Measurements from ENCODE around the gene ABCG1. TPM values are rescaled to one million over a fixed set of nuclear protein-coding genes. Genes with fewer than 3 reads are reported as not detected.

Gene ABCG1
- total and polyA plus RNA-seq, 2 donors (not counting 1 experiment from before 2014, with no cell fraction given) = under 0.01 to 0.12 TPM

GRCh38 chr21:42226626-42227025, 7.7 kb downstream of the ABCG1 start:
- Histone ChIP-seq H3K4me2 (ENCODE audit: extremely low read depth, insufficient read depth, low read length) (no peak overlapping the region), H3K4me1 (ENCODE audit: control insufficient read depth, extremely low read depth, insufficient read depth, low read length) (peaks cover 5% of the 10 kb centered on the region), H3K79me2 (ENCODE audit: control insufficient read depth, insufficient read depth, low read length) (no peaks in the 10 kb centered on the region), H4K20me1 (ENCODE audit: control insufficient read depth, extremely low read depth, insufficient read depth, low read length) (no peaks in the 10 kb centered on the region), H3K36me3 (ENCODE audit: control insufficient read depth, insufficient read depth, low read length) (no peaks in the 10 kb centered on the region), H3K27ac (ENCODE audit: insufficient read depth, low read length) (no peak overlapping the region), H2AFZ (ENCODE audit: low read length) (no peak overlapping the region), H3K9me3 (ENCODE audit: control insufficient read depth, insufficient read depth, low read depth, low read length) (no peaks in the 10 kb centered on the region), H3K9ac (ENCODE audit: insufficient read depth, low read length) (no peak overlapping the region), H3K4me3 (replicated peaks in 1 of 4; ENCODE audit: control extremely low read depth in 1 of 4, insufficient read depth in 1 of 4, low read depth in 3 of 4, low read length in 4 of 4) (no peak overlapping the region), H3K27me3 (ENCODE audit: control insufficient read depth, insufficient read depth, low read length) (peaks cover 2% of the 10 kb centered on the region)
- no peak for DNase-seq (ENCODE audit: low read depth in 2 of 2)
- TF ChIP-seq EZH2 (IDR thresholded peaks at IDR 0.05; ENCODE audit: low read length, missing control alignments) (no peak), CTCF (conservative IDR thresholded peaks at IDR 0.05 in 1 of 2, IDR thresholded peaks at IDR 0.05 in 1 of 2; ENCODE audit: low read depth in 1 of 2, low read length in 2 of 2) (no peak)

- Histone ChIP-seq H3K9me3 (ENCODE audit: control insufficient read depth, insufficient read depth, low read depth, low read length) (no peaks in the 10 kb centered on the region), H3K27me3 (ENCODE audit: control insufficient read depth, insufficient read depth, low read length) (peaks cover 2% of the 10 kb centered on the region), H3K4me2 (ENCODE audit: extremely low read depth, insufficient read depth, low read length) (no peak overlapping the region), H3K9ac (ENCODE audit: insufficient read depth, low read length) (no peak overlapping the region), H4K20me1 (ENCODE audit: control insufficient read depth, extremely low read depth, insufficient read depth, low read length) (no peaks in the 10 kb centered on the region), H3K36me3 (ENCODE audit: control insufficient read depth, insufficient read depth, low read length) (no peaks in the 10 kb centered on the region), H3K79me2 (ENCODE audit: control insufficient read depth, insufficient read depth, low read length) (no peaks in the 10 kb centered on the region), H3K27ac (ENCODE audit: insufficient read depth, low read length) (no peak overlapping the region), H3K4me1 (ENCODE audit: control insufficient read depth, extremely low read depth, insufficient read depth, low read length) (peaks cover 5% of the 10 kb centered on the region), H2AFZ (ENCODE audit: low read length) (no peak overlapping the region), H3K4me3 (replicated peaks in 1 of 4; ENCODE audit: control extremely low read depth in 1 of 4, insufficient read depth in 1 of 4, low read depth in 3 of 4, low read length in 4 of 4) (no peak overlapping the region)
- peak; percentile 66 to 97 for DNase-seq (ENCODE audit: low read depth in 2 of 2)
- no peak for TF ChIP-seq CTCF (conservative IDR thresholded peaks at IDR 0.05 in 1 of 2, IDR thresholded peaks at IDR 0.05 in 1 of 2; ENCODE audit: low read depth in 1 of 2, low read length in 2 of 2)
These were observed 9.2 kb downstream of the ABCG1 start for GRCh38 chr21:42227909-42228708.

- no peak for DNase-seq (ENCODE audit: low read depth in 2 of 2)
- no peak overlapping the region for H3K4me3 ChIP-seq (replicated peaks in 1 of 4; ENCODE audit: control extremely low read depth in 1 of 4, insufficient read depth in 1 of 4, low read depth in 3 of 4, low read length in 4 of 4)
- H3K36me3 ChIP-seq (ENCODE audit: control insufficient read depth, insufficient read depth, low read length) = no peaks in the 10 kb centered on the region
- no peak overlapping the region for H3K27ac ChIP-seq (ENCODE audit: insufficient read depth, low read length)
- H3K9ac ChIP-seq (ENCODE audit: insufficient read depth, low read length) = no peak overlapping the region
- peaks cover 8% of the 10 kb centered on the region for H3K4me1 ChIP-seq (ENCODE audit: control insufficient read depth, extremely low read depth, insufficient read depth, low read length)
- TF ChIP-seq EZH2 (IDR thresholded peaks at IDR 0.05; ENCODE audit: low read length, missing control alignments) = no peak
- no peak for TF ChIP-seq CTCF (conservative IDR thresholded peaks at IDR 0.05 in 1 of 2, IDR thresholded peaks at IDR 0.05 in 1 of 2; ENCODE audit: low read depth in 1 of 2, low read length in 2 of 2)
- no peak overlapping the region for H3K4me2 ChIP-seq (ENCODE audit: extremely low read depth, insufficient read depth, low read length)
- H3K27me3 ChIP-seq (ENCODE audit: control insufficient read depth, insufficient read depth, low read length) = peaks cover 2% of the 10 kb centered on the region
- H3K79me2 ChIP-seq (ENCODE audit: control insufficient read depth, insufficient read depth, low read length) = no peaks in the 10 kb centered on the region
- H2AFZ ChIP-seq (ENCODE audit: low read length) = no peak overlapping the region
- H4K20me1 ChIP-seq (ENCODE audit: control insufficient read depth, extremely low read depth, insufficient read depth, low read length) = no peaks in the 10 kb centered on the region
- no peaks in the 10 kb centered on the region for H3K9me3 ChIP-seq (ENCODE audit: control insufficient read depth, insufficient read depth, low read depth, low read length)
These were observed 9.8 kb downstream of the ABCG1 start for GRCh38 chr21:42228709-42229220.
